Activated CD4-positive, alpha-beta T cell treated with anti-CD3 and anti-CD28 coated beads, Interleukin-2, amount 50 U/mL, for 24 hours (primary cell): ENCODE data around the gene IGSF22.
"Not testable (repeated sequence)": the region's sequence is repeated elsewhere in the genome, so short reads cannot be mapped to it uniquely, and the experiment has no call there.

Source experiments
- DNase-seq, 2 donors: peaks; one replicate each; pipeline ENCODE4 v3.0.0-alpha.2; 2020; ENCODE audit warnings: low read depth in 1 of 2, low spot score in 1 of 2

Gene IGSF22

GRCh38 chr11:18692941-18693760 is 32.8 kb downstream of the IGSF22 start:
- DNase-seq = no peak

- not testable (repeated sequence) for DNase-seq
These were observed 34.4 kb downstream of the IGSF22 start for GRCh38 chr11:18691467-18692140.

GRCh38 chr11:18684267-18684666 is 41.7 kb downstream of the IGSF22 start:
- DNase-seq = no peak

DNA sequence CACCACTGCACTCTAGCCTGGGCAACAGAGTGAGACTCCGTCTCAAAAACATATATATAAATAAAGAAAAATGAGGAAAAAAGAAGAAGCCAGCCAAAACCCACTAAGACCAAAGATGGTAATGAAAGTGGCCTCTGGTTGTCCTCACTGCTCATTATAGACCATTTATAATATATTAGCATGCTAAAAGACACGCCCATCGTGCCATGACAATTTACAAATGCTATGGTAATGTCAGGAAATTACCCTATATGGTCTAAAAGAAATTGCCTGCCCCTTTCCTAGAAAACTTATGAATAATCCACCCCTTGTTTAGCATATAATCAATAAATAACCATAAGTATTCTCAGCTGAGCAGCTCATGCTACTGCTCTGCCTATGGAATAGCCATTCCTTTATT is 43.5 kb downstream of the IGSF22 start:
- DNase-seq = no peak

- not testable (repeated sequence) for DNase-seq
These were observed 44.0 kb downstream of the IGSF22 start for GRCh38 chr11:18681949-18682348.

DNA sequence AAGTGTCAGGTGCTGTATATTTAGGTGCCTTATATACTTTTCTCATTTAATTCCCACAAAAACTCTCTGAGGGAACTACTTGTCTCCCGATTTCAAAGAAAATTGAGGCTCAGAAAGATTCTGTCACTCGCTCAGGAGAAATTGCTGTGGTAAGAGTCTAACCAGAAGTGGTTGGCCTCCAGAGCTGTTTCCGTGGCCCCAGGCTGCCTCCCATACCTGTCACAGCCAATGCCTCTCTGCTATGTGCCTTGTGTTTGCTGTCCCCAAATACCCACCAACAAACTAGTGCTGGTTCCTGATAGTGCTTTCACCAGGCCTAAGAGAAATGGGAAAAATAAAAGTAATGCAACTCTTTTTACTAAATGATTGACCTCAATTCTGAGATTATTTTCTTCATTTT is 48.4 kb downstream of the IGSF22 start:
- no peak for DNase-seq

DNA sequence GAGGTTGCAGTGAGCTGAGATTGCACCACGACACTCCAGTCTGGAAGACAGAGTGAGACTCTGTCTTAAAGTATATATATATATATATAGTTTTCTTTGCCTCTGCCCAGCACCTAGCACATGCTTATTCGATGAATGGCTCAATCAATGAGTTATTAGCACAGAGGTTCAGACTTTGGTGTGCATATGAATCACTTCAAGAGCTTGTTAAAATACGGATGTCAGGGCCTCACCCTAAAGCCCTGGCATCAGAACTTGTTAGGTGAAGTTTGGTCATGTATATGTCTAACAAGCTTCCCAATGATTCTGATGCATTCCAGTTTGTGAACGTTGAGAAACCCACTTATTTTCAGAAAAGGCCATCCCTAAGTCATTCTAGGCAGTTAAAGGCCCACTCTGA is 49.2 kb downstream of the IGSF22 start:
- no peak for DNase-seq

DNA sequence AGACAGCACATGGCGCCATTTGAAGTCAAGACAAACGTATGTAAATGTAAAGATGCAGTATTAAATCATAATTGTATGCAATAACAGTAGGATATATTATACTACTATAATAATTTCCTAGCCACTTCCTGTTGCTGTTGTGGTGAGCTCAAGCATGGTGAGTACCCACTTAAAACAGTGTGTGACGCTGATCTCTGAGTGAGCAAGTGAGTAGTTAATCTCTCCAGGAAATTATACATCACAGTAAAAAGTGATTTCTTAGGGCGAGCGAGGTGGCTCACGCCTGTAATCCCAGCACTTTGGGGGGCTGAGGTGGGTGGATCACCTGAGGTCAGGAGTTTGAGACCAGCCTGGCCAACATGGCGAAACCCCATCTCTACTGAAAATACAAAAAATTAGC is 53.8 kb downstream of the IGSF22 start:
- DNase-seq = peak in 1 of 2 donors; percentile 41

- peak in 1 of 2 donors; percentile 13 for DNase-seq
These were observed 54.7 kb downstream of the IGSF22 start for GRCh38 chr11:18671246-18671645.

GRCh38 chr11:18669711-18670110 is 56.3 kb downstream of the IGSF22 start:
- DNase-seq = no peak

DNA sequence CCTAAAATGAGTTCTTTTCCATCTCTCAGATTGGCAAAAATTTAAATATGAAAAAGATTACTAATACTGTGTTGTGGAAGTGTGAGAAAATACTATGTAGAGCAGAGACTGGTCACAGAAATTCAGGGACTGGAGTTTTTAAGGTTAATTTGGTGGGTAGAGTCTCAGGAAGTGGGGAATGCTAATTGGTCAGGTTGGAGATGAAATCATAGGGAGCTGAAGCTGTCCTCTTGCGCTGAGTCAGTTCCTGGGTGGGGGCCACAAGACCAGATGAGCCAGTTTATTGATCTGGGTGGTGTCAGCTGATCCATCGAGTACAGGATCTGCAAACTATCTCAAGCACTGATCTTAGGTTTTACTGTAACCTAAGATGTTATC is 56.8 kb downstream of the IGSF22 start:
- no peak for DNase-seq

DNA sequence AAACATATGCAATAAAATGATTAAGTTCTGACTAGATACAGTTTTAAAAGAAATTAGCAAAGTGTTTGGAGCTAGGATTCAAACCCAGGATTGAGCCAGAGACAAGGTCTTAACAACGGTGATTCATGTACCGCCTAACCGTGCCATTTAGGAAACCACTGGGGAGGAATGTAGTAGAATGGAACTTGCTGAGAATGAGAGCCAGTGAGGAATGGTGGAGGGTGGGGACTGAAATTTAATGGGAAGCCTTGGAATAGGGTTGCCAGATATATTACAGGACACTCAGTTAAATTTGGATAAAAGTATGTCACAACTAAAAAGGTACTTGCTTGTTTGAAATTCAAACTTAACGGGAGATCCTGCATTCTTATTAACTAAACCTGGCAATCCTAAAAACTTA is 57.9 kb downstream of the IGSF22 start:
- DNase-seq = no peak

GRCh38 chr11:18665353-18665872 is 60.6 kb downstream of the IGSF22 start:
- DNase-seq = not testable (repeated sequence)

- DNase-seq = no peak
These were observed 68.3 kb downstream of the IGSF22 start for GRCh38 chr11:18657673-18658072.
